Subcutaneous abdominal adipose tissue (tissue), 5 donors: ENCODE measurements around the gene SLC39A5.
A peak's percentile ranks its signal among the peaks of the same experiment; 100 is the strongest.
"Not testable (repeated sequence)": the region's sequence is repeated elsewhere in the genome, so short reads cannot be mapped to it uniquely, and the experiment has no call there.

Experiments
- H3K27ac ChIP-seq: one replicate; pipeline ENCODE4 v1.7.0; 2013; ENCODE audit warnings: low read depth, mild to moderate bottlenecking, inconsistent platforms, low read length, moderate library complexity
- H3K27me3 ChIP-seq, 5 donors: one replicate each; pipeline ENCODE4 v1.7.0; 2013; ENCODE audit warnings: low read length in 5 of 5, inconsistent platforms in 1 of 5; ENCODE audit not compliant: control insufficient read depth in 5 of 5, insufficient read depth in 4 of 5
- H3K36me3 ChIP-seq, 5 donors: one replicate each; pipeline ENCODE4 v1.7.0; 2013; ENCODE audit warnings: low read length in 5 of 5; ENCODE audit not compliant: control insufficient read depth in 5 of 5, insufficient read depth in 5 of 5
- H3K4me1 ChIP-seq, 5 donors: one replicate each; pipeline ENCODE4 v1.7.0; 2013; ENCODE audit warnings: low read length in 5 of 5, mild to moderate bottlenecking in 3 of 5, moderate library complexity in 1 of 5; ENCODE audit not compliant: control insufficient read depth in 5 of 5, insufficient read depth in 5 of 5
- H3K4me3 ChIP-seq, 5 donors: one replicate each; pipeline ENCODE4 v1.7.0; 2013; ENCODE audit warnings: low read length in 5 of 5, low read depth in 1 of 5
- H3K9ac ChIP-seq, 5 donors: one replicate each; pipeline ENCODE4 v1.7.0; 2013; ENCODE audit warnings: low read length in 5 of 5, mild to moderate bottlenecking in 4 of 5, moderate library complexity in 3 of 5
- H3K9me3 ChIP-seq, 5 donors: one replicate each; pipeline ENCODE4 v1.7.0; 2013; ENCODE audit warnings: low read length in 5 of 5; ENCODE audit not compliant: control insufficient read depth in 5 of 5
- donor health status: healthy.
- donor health status: healthy.
- donor health status: healthy.
- donor health status: healthy.
- donor health status: healthy.

SLC39A5 gene

DNA sequence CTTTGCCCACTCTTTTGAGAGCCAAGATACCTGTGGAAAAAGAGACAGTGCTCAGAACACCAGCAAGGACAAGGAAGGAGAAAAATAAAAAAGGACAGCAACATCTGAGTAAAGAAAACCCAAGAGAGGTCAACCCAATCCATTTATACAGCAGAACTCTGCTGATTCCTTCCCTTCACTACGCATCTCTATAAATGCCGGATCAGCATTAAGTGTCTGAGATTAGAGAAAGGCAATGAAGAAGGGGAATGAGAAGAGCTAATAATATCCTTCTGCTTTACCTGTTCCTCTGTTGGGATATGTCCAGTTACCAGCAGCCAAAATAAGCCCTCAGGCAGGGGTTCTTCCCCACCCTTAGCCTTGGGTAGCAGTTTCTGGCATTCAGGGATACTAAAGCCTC is 52.7 kb downstream of the SLC39A5 start:
- H3K27me3 ChIP-seq = no peaks in the 10 kb centered on the region
- no peak overlapping the region for H3K4me3 ChIP-seq
- H3K36me3 ChIP-seq = peaks cover 18 to 83% (median 61%) of the 10 kb centered on the region in 5 donors
- H3K4me1 ChIP-seq = peaks cover 0 to 29% (median 20%) of the 10 kb centered on the region in 5 donors
- no peak overlapping the region for H3K9ac ChIP-seq
- no peak overlapping the region for H3K27ac ChIP-seq
- no peaks in the 10 kb centered on the region for H3K9me3 ChIP-seq

DNA sequence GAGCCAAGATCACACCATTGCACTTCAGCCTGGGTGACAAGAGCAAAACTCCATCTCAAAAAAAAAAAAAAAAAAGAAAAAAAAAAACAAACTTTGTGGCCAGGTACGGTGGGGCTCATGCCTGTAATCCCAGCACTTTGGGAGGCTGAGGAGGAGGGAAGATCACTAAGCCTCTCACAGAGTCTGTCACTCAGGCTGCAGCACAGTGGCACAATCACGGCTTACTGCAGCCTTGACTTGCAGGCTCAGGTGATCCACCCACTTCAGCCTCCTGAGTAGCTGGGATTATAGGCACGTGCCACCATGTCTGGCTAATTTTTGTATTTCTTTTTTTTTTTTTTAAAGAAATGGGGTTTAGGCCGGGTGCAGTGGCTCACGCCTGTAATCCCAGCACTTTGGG is 54.4 kb downstream of the SLC39A5 start:
- not testable (repeated sequence) for H3K9me3 ChIP-seq
- peaks cover 16 to 66% (median 47%) of the 10 kb centered on the region in 5 donors for H3K36me3 ChIP-seq

DNA sequence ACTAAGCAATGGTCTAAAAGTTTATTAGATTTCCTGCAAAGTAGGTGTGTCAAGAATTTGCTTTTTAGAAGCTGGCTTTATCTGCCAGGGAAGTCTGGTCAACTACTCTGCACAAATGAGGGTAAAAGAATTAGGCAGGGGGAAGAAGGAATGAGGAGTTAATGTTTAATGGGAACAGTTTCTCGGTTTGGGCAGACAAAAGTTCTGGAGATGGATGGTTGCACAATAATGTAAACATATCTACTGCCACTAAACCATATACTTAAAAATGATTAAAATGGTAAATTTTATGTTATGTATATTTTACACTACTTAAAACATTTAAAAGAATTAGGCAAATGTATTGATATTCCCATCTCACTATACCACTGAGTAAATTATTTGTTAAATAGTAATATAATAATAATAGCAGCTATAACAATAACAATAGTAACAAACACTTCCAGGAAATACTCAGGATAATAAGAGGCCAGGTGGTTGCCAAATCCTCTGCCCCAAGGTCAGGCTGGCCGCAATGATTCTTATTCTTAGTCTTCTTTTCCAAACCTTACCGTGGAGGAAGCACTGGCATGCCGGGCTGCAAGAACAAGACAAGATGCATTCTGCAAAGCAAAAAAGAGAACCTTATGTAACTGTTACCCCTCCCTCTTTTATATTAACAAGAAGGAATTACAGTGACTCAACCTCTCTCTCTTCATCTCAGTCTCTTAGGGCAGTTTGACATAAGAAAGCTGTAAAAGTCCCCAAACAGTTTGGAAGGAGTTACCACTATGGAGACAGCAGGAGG is 56.4 kb downstream of the SLC39A5 start:
- H3K4me1 ChIP-seq = peaks cover 0 to 27% (median 19%) of the 10 kb centered on the region in 5 donors
- no peak overlapping the region for H3K4me3 ChIP-seq
- peaks cover 13 to 54% (median 45%) of the 10 kb centered on the region in 5 donors for H3K36me3 ChIP-seq
- no peaks in the 10 kb centered on the region for H3K9me3 ChIP-seq
- no peak overlapping the region for H3K9ac ChIP-seq
- no peak overlapping the region for H3K27ac ChIP-seq
- H3K27me3 ChIP-seq = no peaks in the 10 kb centered on the region

More for the DNA sequence above, 54.4 kb downstream of the SLC39A5 start:
- H3K4me3 ChIP-seq, H3K9ac ChIP-seq, H3K27me3 ChIP-seq: not testable (repeated sequence)
- Histone ChIP-seq H3K4me1 (peaks cover 0 to 29% (median 24%) of the 10 kb centered on the region in 5 donors), H3K27ac (peak overlapping the region; percentile 23)
